ENCODE measurements around the gene KCNK1. TPM values are rescaled to one million over a fixed set of nuclear protein-coding genes. Genes with fewer than 3 reads are reported as not detected.

The KCNK1 gene
- total RNA-seq, 2 experiments from 2014 or later, result not detected

- Mint-ChIP-seq H3K9me3 (no peaks in the 10 kb centered on the region), H3K4me1 (no peaks in the 10 kb centered on the region), H3K27ac (no peak overlapping the region), H3K27me3 (no peaks in the 10 kb centered on the region), H3K36me3 (no peaks in the 10 kb centered on the region), H3K4me3 (no peak overlapping the region)
- DNase-seq (no peak), ATAC-seq (ENCODE audit: low read depth) (no peak)
- POLR2A ChIA-PET, result no interaction called here
Measured at GRCh38 chr1:233700338-233700737, 86.4 kb downstream of the KCNK1 start.

GRCh38 chr1:233704170-233704897 lies 90.4 kb downstream of the KCNK1 start:
- no peak overlapping the region for H3K27ac Mint-ChIP-seq
- no peaks in the 10 kb centered on the region for H3K9me3 Mint-ChIP-seq
- no peaks in the 10 kb centered on the region for H3K36me3 Mint-ChIP-seq
- no peaks in the 10 kb centered on the region for H3K4me1 Mint-ChIP-seq
- no peaks in the 10 kb centered on the region for H3K27me3 Mint-ChIP-seq
- POLR2A ChIA-PET, result no interaction called here
- ATAC-seq (ENCODE audit: low read depth), result no peak
- no peak overlapping the region for H3K4me3 Mint-ChIP-seq
- no peak for DNase-seq

- no peak for ATAC-seq (ENCODE audit: low read depth)
- Mint-ChIP-seq H3K27me3 (no peaks in the 10 kb centered on the region), H3K27ac (no peak overlapping the region), H3K36me3 (no peaks in the 10 kb centered on the region), H3K4me1 (no peaks in the 10 kb centered on the region), H3K9me3 (no peaks in the 10 kb centered on the region), H3K4me3 (no peak overlapping the region)
- POLR2A ChIA-PET, result no interaction called here
- DNase-seq, result no peak
Measured at GRCh38 chr1:233704898-233705723, 91.2 kb downstream of the KCNK1 start.

- ATAC-seq (ENCODE audit: low read depth), result no peak
- DNase-seq, result no peak
- POLR2A ChIA-PET, result no interaction called here
- no peaks in the 10 kb centered on the region for H3K36me3 Mint-ChIP-seq
- no peak overlapping the region for H3K27ac Mint-ChIP-seq
- H3K4me1 Mint-ChIP-seq, result no peaks in the 10 kb centered on the region
- no peaks in the 10 kb centered on the region for H3K27me3 Mint-ChIP-seq
- H3K9me3 Mint-ChIP-seq, result no peaks in the 10 kb centered on the region
- no peak overlapping the region for H3K4me3 Mint-ChIP-seq
Measured at GRCh38 chr1:233707153-233707879, 93.4 kb downstream of the KCNK1 start.

GRCh38 chr1:233707880-233708815 lies 94.2 kb downstream of the KCNK1 start:
- Mint-ChIP-seq H3K36me3 (no peaks in the 10 kb centered on the region), H3K27ac (no peak overlapping the region), H3K4me3 (no peak overlapping the region), H3K4me1 (no peaks in the 10 kb centered on the region), H3K9me3 (no peaks in the 10 kb centered on the region), H3K27me3 (no peaks in the 10 kb centered on the region)
- ATAC-seq (ENCODE audit: low read depth) (no peak), DNase-seq (no peak)
- POLR2A ChIA-PET, result no interaction called here

GRCh38 chr1:233710031-233710430 lies 96.1 kb downstream of the KCNK1 start:
- POLR2A ChIA-PET, result no interaction called here
- Mint-ChIP-seq H3K27ac (no peak overlapping the region), H3K4me1 (no peaks in the 10 kb centered on the region), H3K4me3 (no peak overlapping the region), H3K36me3 (no peaks in the 10 kb centered on the region), H3K9me3 (no peaks in the 10 kb centered on the region), H3K27me3 (no peaks in the 10 kb centered on the region)
- ATAC-seq (ENCODE audit: low read depth), result no peak
- DNase-seq, result no peak

- Mint-ChIP-seq H3K4me3 (no peak overlapping the region), H3K36me3 (no peaks in the 10 kb centered on the region), H3K27me3 (no peaks in the 10 kb centered on the region), H3K4me1 (no peaks in the 10 kb centered on the region), H3K27ac (no peak overlapping the region), H3K9me3 (no peaks in the 10 kb centered on the region)
- no peak for DNase-seq
- ATAC-seq (ENCODE audit: low read depth), result no peak
- POLR2A ChIA-PET, result no interaction called here
Measured at GRCh38 chr1:233710507-233710906, 96.6 kb downstream of the KCNK1 start.

- Mint-ChIP-seq H3K9me3 (no peaks in the 10 kb centered on the region), H3K27ac (no peak overlapping the region), H3K36me3 (no peaks in the 10 kb centered on the region), H3K4me1 (no peaks in the 10 kb centered on the region), H3K27me3 (no peaks in the 10 kb centered on the region), H3K4me3 (no peak overlapping the region)
- POLR2A ChIA-PET, result no interaction called here
- no peak for ATAC-seq (ENCODE audit: low read depth)
- no peak for DNase-seq
Measured at GRCh38 chr1:233714631-233715217, 100.8 kb downstream of the KCNK1 start.

GRCh38 chr1:233718057-233718456 lies 104.2 kb downstream of the KCNK1 start:
- no peaks in the 10 kb centered on the region for H3K36me3 Mint-ChIP-seq
- ATAC-seq (ENCODE audit: low read depth) (no peak), DNase-seq (no peak)
- H3K27me3 Mint-ChIP-seq, result peaks cover 2% of the 10 kb centered on the region
- POLR2A ChIA-PET, result no interaction called here
- H3K27ac Mint-ChIP-seq, result no peak overlapping the region
- no peak overlapping the region for H3K4me3 Mint-ChIP-seq
- H3K4me1 Mint-ChIP-seq, result no peaks in the 10 kb centered on the region
- no peaks in the 10 kb centered on the region for H3K9me3 Mint-ChIP-seq

GRCh38 chr1:233719655-233720341 lies 105.9 kb downstream of the KCNK1 start:
- Mint-ChIP-seq H3K4me1 (no peaks in the 10 kb centered on the region), H3K27ac (no peak overlapping the region)
- POLR2A ChIA-PET, result no interaction called here

GRCh38 chr1:233721004-233721595 lies 107.2 kb downstream of the KCNK1 start:
- H3K36me3 Mint-ChIP-seq, result no peaks in the 10 kb centered on the region
- peaks cover 2% of the 10 kb centered on the region for H3K27me3 Mint-ChIP-seq
- DNase-seq (no peak), ATAC-seq (ENCODE audit: low read depth) (no peak)
- POLR2A ChIA-PET, result no interaction called here
- H3K9me3 Mint-ChIP-seq, result no peaks in the 10 kb centered on the region
- H3K4me1 Mint-ChIP-seq, result no peaks in the 10 kb centered on the region
- H3K4me3 Mint-ChIP-seq, result no peak overlapping the region
- no peak overlapping the region for H3K27ac Mint-ChIP-seq

More at GRCh38 chr1:233719655-233720341, 105.9 kb downstream of the KCNK1 start:
- no peak for DNase-seq
- Mint-ChIP-seq H3K27me3 (peaks cover 2% of the 10 kb centered on the region), H3K36me3 (no peaks in the 10 kb centered on the region), H3K4me3 (no peak overlapping the region), H3K9me3 (no peaks in the 10 kb centered on the region)
- no peak for ATAC-seq (ENCODE audit: low read depth)
